GM18861 (cell line): Measurements from ENCODE around the gene SF3A2.

ENCODE experiments used
- ATAC-seq: cut with Tn5 transposase; IDR thresholded peaks from one replicate; pipeline ENCODE4 v1.9.1; 2021; ENCODE audit not compliant: unreplicated experiment

The SF3A2 gene

DNA sequence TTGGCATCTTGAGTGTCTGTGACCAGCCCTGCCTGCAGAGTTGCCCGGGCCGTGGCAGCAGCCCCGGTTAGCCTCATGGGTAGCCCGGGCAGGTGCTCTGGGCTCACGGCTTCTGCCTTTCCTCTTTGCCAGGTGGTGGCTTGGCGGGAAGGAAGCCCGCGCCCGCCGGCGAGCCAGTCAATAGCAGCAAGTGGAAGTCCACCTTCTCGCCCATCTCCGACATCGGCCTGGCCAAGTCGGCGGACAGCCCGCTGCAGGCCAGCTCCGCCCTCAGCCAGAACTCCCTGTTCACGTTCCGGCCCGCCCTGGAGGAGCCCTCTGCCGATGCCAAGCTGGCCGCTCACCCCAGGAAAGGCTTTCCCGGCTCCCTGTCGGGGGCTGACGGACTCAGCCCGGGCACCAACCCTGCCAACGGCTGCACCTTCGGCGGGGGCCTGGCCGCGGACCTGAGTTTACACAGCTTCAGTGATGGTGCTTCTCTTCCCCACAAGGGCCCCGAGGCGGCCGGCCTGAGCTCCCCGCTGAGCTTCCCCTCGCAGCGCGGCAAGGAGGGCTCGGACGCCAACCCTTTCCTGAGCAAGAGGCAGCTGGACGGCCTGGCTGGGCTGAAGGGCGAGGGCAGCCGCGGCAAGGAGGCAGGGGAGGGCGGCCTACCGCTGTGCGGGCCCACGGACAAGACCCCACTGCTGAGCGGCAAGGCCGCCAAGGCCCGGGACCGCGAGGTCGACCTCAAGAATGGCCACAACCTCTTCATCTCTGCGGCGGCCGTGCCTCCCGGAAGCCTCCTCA, 10.4 kb upstream of the SF3A2 start:
- no peak for ATAC-seq

DNA sequence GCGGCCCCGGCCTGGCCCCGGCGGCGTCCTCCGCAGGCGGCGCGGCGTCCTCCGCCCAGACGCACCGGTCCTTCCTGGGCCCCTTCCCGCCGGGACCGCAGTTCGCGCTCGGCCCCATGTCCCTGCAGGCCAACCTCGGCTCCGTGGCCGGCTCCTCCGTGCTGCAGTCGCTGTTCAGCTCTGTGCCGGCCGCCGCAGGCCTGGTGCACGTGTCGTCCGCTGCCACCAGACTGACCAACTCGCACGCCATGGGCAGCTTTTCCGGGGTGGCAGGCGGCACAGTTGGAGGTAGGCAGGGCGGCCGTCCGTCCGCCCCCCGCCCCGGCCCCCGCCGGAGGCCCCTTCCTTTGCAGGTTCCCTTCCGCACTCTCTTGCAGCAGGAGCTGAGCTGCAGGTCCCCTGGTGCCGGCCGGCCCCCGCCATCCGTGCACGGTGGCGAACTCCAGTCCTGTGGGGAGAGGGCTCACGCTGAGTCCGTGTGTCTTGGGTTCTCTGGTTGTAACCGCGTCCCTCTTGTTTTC, 9.7 kb upstream of the SF3A2 start:
- ATAC-seq, result no peak

GRCh38 chr19:2227415-2228156, 9.0 kb upstream of the SF3A2 start:
- ATAC-seq, result no peak

DNA sequence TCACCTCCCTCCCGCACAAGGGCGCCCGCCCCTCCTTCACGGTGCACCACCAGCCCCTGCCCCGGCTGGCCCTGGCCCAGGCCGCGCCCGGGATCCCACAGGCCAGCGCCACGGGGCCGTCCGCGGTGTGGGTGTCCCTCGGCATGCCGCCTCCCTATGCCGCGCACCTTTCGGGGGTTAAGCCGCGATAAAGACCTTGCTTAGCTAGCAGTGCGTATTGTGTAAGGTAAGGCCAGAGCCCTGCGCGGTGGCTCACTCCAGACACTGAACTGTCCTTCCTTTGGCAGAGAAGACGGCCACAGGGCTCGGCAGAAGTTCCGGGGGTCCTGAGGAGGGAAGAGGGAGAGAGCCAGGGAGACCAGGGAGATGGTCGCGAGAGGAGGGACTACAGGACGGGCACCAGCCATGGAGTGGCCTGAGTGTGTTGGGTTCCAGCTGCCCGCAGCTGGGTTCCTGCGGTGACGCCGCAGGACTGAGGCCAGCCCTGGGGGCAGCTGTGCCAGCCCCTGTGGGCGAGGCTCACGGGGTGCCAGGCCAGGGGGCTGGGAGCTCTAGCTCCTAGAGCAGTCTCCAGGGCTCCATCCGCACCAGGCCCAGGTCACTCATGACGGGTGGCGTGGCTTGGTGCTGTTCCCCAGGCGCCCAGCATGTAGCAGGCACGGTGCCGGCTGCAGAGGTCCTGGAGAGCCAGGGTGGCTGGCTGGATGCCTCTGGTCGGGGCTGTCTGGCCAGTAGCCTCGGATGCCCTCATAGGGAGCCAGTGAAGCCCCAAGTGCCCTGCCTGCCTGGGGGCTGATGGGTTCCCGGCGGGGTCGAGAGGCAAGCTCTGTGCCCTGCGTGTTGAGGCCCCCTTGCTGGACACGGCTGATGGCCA, 8.2 kb upstream of the SF3A2 start:
- no peak for ATAC-seq

- no peak for ATAC-seq
Observed at GRCh38 chr19:2229103-2230032, 7.3 kb upstream of the SF3A2 start.

- no peak for ATAC-seq
Observed at GRCh38 chr19:2230033-2230531, 6.5 kb upstream of the SF3A2 start.

DNA sequence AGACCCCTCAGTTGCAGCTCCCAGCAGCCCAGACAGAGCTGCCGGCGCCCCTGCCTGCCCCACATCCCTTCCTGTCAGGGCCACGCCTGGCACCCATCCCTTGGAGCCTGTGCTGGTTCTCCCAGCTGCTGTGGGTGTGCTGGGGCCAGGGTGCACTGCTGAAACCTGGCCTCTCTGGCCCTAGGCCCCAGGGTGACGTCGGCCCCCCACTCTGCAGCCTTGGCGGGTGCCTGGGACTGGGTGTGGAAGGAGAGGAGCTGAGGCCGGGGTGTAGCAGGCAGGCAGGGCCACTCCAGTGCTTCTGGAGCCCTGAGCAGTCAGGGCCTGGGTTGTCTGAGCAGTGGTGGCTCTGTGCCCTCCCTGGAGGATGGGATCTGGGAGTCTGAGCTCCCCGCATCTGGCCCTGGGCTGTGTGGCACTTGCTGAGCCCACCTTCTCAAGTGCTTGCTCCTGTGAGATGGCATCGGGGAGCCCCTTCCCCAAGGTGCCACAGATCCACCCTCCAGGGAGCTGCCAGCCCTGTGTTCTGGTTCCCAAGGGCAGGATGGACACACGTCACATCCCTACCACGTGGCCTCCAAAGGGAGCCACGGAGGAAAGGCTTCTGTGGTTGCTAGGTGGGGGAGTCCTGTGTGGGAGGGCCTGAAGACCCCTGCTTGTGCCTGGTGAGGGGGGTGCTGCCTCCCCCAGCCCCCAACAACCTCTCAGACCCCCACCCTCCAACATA, 5.7 kb upstream of the SF3A2 start:
- no peak for ATAC-seq

DNA sequence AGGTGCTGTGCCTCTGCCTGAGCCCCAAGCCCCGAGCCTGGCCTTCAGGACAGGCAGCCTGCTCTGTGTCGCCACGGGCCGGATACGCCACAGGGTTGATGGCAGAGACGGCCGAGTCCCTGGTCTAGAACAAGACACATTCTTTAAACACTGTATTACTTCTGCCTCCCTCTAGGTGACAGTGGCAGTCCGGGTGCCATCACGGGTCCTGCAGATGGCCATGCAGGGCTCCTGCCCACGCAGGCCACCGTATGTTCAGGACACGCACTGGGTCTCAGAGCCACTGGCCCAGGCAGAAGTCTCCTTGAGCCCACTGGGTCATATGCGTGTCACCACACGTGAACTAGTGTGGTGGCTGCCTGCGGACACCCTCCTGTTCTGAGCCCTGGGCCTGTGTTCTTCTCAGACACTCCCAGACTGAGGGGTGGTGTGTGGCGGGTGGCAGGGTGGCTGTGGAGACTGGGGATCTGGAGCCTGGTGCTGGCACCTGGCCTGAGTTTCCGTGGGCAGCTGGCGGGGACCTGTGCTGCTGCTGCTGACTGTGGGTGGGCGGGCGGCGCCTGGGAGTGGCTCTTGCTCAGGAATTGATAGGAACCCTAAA, 4.9 kb upstream of the SF3A2 start:
- ATAC-seq, result no peak

- no peak for ATAC-seq
Observed at GRCh38 chr19:2232286-2233151, 4.1 kb upstream of the SF3A2 start.

DNA sequence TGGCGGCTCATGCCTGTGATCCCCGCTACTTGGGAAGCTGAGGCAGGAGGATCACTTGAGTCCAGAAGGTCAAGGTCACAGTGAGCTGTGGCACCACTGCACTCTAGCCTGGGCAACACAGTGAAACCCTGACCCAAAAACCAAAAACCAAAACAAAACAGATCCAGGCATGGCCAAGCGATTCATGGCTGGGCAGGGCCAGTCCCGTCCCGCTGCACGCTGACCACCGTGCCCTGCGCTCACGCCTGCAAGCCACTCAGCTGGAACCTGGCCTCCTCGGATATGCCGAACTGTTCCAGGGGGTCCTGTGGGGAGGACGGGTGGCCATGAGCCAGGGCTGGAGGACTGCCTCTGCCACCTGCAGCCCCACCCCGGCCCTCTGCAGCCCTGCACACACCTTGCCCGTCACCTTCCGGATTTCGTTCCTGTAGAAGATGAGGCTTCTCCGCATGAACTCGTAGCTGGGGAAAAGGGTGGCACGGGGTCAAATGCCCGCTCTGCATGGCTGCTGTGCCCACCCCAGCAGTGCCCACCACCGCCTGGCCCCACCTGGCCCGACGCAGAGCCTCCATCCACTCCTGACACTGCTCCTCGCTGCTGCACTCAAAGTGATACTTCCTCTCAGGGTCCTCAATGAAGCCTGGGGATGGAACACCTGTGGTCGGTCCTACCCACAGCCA, 2.9 kb upstream of the SF3A2 start:
- ATAC-seq, result no peak

GRCh38 chr19:2234996-2235380, 1.6 kb upstream of the SF3A2 start:
- ATAC-seq, result no peak

- peak; percentile 17 for ATAC-seq
Observed at GRCh38 chr19:2235381-2236063, 1.1 kb upstream of the SF3A2 start.

- ATAC-seq, result no peak
Observed at GRCh38 chr19:2236064-2236313, 635 bp upstream of the SF3A2 start.

- ATAC-seq, result no peak
Observed at GRCh38 chr19:2237051-2237868, 636 bp downstream of the SF3A2 start.

DNA sequence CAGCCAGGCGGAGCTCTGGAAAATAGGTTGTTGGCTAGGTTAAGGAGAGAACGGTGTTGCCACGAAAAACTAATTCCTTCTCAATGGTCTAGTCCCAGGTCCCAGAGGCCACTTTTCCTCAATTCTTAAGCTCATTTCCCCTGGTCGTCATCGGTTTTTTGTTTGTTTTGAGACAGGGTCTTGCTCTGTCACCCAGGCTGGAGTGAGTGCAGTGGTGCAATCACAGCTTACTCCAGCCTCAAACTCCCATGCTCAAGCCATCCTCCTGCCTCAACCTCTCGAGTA, 1.2 kb downstream of the SF3A2 start:
- no peak for ATAC-seq

DNA sequence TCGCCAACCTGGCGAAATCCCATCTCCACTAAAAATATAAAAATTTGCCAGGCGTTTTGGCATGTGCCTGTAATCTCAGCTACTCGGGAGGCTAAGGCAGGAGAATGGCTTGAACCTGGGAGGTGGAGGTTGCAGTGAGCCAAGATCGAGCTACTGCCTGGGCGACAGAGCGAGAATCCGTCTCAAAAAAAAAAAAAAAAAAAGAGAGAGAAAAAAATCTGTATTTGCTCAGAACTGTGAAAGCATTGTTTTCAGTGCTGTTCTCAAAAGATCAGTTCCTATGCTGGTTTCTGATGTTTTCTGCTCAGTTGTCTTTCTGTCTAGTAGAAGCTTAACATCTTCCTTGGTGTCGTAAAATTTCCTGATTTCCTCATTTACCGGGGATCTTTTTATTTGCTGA, 2.5 kb downstream of the SF3A2 start:
- ATAC-seq, result no peak
